GM18870 (cell line): ENCODE results near the gene NPBWR2.
"Not testable (repeated sequence)": the region's sequence is repeated elsewhere in the genome, so short reads cannot be mapped to it uniquely, and the experiment has no call there.

ENCODE experiments used
- ATAC-seq: cut with Tn5 transposase; IDR thresholded peaks from one replicate; pipeline ENCODE4 v1.9.1; 2021; ENCODE audit warnings: moderate library complexity; ENCODE audit not compliant: unreplicated experiment

Gene NPBWR2

GRCh38 chr20:64144144-64144912 lies 37.0 kb upstream of the NPBWR2 start:
- no peak for ATAC-seq

DNA sequence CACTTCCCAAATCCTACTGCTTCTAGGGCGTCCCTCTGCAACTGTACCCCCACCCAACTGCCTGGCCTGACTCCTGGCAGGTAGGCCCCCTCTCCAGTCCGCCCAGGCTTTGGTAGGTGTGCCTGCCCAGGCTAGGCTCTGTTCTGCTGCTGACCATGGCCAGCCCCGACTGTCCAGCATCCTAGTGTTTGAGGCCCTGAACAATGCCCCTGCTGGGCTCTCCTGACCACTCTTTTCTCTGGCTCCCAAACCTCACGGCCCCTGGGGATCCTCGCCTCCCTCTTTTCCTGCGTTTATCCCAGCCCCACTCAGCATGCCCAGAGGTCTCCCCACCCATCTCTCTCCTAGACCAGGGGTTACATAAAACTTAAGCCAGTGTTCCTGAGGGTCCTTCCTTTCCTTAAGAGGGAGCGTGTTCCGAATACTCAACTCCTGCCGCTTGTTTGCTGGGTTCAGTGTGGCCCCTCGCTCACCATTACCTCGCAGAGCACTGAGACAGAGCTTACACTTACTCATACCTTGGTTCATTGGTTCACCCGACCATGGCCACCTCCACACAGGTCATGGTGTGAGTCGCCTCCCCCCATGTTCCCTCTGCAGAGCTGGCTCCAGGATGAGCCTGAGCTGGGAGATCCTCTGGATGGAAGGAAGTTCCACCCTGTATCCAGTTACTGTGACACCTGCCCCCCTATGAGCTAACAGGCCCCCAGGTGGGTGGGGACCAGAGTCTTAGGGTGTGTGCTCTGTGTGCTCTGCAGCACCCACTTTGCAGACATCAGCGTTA lies 35.8 kb upstream of the NPBWR2 start:
- no peak for ATAC-seq

DNA sequence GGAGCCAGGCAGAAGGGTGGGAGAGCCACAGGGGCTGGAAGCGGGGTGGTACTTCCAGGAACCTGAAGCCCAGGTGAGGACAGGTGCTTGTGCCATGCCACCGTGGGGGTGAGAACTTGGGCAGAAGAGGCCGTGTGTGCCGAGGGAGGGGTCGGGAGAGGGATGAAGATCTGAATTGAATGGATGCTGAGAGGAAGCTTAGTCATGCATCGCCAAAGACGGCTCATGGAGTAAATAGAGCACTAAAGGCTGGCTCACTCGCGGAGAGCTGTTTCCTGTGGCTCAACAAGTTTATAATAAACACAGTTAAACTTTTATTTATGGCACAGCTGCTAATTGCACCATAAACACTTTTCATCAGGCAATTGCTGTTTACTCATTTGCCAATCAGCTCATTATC lies 35.2 kb upstream of the NPBWR2 start:
- no peak for ATAC-seq

DNA sequence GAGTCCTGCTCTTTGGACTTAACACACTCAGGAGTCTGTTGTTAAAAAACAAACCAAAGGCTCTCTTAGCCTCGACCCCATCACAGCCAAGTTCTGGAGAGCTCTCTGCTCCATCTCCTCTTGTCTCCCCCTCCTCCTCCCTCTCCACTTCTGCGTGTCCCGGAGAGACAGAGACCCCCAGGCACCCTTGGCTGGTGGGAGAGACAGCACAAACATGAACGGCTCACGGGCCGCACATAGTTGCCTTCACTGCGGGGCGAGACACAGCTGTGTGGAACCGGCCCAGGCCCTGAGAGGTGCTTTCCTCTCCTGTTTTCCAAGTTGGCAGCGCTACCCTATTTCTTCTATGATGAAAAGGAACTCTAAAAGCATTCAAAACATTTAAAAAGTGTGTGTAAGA lies 33.6 kb upstream of the NPBWR2 start:
- no peak for ATAC-seq

GRCh38 chr20:64140061-64140931 lies 32.9 kb upstream of the NPBWR2 start:
- ATAC-seq = no peak

GRCh38 chr20:64139199-64140060 lies 32.1 kb upstream of the NPBWR2 start:
- ATAC-seq = no peak

DNA sequence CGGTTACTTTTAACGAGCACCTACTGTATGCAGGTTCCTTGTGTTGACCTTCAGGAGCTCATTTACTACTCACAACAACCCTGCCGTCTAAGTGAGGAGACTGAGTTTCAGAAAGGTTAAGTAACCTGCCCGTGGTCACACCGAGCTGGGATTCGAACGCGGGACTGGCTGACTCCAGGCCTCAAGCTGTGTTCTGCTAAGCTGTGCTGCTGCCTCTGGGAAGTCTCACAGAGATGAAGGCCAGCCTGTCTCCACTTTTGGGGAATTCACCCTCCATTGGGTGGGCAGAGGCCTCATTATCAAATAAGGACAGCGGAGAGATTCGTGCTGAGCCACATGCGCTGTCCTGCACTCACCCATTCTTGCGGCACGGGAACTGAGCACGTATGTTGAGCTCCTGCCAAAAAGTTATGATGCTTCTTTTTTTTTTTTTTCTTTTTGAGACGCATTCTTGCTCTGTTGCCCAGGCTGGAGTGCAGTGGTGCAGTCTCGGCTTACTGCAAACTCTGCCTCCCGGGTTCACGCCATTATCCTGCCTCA lies 31.0 kb upstream of the NPBWR2 start:
- ATAC-seq = no peak

DNA sequence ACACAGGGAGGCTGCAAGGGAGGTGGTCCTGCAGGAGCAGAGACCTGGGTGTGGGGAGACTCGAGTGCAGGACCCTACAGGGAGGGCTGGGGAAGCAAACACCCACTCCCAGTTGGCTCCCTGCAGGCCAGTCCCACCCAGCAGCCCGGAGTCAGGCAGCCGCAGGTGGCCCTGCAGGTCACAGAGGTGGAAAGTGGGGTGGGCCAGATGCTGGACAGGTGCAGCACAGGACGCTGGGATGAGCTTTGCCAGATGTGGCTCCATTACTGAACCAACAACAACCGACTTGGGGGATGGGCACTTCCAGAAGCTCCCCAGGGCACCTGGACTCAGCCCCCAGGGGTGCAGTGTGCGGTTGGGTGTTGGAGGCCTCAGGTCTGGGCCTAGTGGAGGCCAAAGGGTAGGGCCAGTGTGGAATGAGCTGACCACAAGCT lies 30.2 kb upstream of the NPBWR2 start:
- ATAC-seq = no peak

DNA sequence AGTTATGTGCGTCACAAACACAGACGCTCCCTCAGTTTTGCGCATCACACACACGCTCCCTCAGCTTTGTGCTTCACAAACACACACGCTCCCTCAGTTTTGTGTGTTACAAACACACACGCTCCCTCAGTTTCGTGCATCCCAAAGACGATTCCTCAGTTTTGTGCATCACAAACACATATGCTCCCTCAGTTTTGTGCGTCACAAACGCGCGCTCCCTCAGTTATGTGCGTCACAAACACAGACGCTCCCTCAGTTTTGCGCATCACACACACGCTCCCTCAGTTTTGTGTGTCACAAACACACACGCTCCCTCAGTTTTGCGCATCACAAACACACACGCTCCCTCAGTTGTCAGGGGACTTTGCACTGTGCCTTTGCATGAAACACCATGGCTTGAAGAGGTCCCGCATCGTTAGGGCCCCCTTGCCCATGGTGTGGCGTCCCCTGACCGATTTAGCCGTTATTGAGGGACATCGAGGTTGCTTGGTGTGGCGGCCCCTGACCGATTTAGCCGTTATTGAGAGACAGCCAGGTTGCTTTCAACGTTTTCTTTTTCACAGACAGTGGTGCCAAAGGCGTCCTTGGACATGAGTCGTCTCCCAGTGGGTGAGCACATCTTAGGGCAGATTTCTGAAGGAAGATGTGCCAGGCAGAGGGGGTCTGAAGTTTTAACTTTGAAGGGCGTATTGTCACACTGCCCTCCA lies 28.8 kb upstream of the NPBWR2 start:
- ATAC-seq = no peak

GRCh38 chr20:64134744-64135143 lies 27.4 kb upstream of the NPBWR2 start:
- not testable (repeated sequence) for ATAC-seq

DNA sequence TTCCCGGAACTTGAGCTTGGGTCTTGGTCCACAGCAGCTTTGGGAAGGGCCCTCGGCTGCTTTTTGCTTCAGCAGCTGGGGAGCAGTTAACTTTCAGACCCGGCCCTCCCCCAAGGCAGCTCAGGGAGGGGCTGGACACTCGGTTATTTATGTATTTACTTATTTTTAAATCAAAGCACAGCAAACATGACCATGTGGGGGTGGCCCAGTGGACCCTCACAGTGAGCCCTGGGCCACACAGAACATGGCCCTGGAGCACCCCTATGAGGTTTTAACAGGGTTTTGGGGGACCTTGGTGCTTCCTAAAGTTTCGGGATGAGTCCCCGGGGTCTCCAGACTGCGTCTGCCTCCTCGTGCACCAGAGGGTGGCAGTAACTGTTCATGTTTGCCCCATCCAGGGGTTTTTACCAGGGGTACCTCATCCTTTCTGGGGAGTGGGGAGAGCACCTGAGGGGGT lies 26.6 kb upstream of the NPBWR2 start:
- no peak for ATAC-seq

DNA sequence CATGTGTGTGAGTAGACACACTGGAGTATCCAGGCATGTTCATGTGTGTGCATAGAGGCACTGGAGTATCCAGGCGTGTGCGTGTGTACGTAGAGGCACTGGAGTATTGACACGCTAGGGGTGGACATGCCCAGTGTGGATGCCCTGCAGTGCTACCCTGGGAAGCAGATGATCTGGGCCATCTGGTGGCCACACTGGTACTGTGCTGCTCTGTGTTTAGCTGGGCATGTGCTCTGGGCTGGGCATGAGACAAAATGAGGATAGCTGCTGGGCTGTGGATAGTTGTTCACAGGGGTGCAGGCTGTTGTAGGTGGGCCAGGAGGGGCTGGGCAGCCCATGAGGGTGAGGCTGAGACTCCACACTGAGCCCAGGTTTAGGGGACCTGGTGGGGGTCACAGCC lies 24.0 kb upstream of the NPBWR2 start:
- no peak for ATAC-seq

DNA sequence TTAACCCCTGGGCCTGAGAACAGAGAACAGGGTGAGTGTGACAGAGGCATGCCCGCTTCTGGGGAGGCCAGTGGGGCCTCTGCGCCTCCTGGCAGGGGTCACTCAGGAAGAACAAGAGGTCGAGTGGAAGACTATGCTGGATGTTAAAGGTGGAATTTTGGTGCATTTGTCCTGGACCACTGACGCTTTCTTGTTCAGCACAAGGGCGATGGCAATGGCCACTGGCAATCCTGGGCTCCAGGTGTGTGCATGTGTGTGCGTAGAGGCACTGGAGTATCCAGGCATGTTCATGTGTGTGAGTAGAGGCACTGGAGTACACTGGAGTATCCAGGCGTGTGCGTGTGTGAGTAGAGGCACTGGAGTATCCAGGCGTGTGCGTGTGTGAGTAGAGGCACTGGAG lies 23.5 kb upstream of the NPBWR2 start:
- ATAC-seq = no peak

GRCh38 chr20:64130271-64130670 lies 22.9 kb upstream of the NPBWR2 start:
- ATAC-seq = no peak

DNA sequence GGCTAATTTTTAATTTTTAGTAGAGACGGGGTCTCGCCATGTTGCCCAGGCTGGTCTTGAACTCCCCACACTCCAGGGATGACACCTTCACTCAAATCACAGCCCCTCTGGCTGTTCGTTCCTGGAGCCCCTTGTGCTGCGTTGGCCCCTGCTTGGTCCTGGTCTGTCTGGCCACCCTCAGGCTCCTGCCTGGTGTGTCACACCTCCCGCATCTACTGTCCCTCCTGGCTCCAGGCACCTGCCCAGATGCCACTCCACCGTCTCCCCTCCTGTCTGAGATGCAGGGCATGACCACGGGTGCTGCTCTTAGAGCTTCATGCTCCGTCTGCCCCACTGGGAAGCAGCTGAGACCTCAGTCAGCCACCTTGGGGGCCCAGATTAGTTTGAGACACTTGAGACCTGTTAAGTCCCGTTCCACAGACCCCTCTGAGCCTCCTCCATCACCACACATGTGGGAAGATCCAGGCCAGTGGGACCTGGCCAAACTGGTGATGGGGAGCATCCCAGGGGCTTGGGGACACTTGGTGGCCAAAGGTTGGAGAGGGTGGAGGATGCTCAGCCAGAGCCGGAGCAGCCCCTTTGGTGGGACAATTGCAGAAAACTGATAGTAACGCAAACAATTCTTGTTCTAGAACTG lies 21.9 kb upstream of the NPBWR2 start:
- ATAC-seq = no peak

DNA sequence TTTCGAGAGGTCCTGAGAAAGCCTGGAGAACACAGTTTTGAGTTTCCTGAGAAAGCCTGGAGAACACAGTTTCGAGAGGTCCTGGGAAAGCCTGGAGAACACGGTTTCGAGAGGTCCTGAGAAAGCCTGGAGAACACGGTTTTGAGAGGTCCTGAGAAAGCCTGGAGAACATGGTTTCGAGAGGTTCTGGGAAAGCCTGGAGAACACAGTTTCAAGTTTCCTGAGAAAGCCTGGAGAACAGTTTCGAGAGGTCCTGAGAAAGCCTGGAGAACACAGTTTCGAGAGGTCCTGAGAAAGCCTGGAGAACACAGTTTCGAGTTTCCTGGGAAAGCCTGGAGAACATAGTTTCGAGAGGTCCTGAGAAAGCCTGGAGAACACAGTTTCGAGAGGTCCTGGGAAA lies 16.2 kb upstream of the NPBWR2 start:
- ATAC-seq = not testable (repeated sequence)

- not testable (repeated sequence) for ATAC-seq
Observed at GRCh38 chr20:64122927-64123326, 15.6 kb upstream of the NPBWR2 start.

- no peak for ATAC-seq
Observed at GRCh38 chr20:64121586-64121985, 14.2 kb upstream of the NPBWR2 start.
